GM23248 (cell line): Measurements from ENCODE around the gene HDAC9.

Experiments used
- EZH2 ChIP-seq: fragments of 200-600 bp; sonication (generic); IDR thresholded peaks from 2 replicates; pipeline ENCODE4 v1.6.1; 2018; ENCODE audit warnings: antibody characterized with exemption, mild to moderate bottlenecking; ENCODE audit not compliant: insufficient read depth, poor library complexity, severe bottlenecking
- EZH2phosphoT487 ChIP-seq: fragments of 200-600 bp; sonication (generic); IDR thresholded peaks from 2 replicates; pipeline ENCODE4 v1.6.1; 2018; ENCODE audit warnings: antibody characterized with exemption, moderate library complexity, mild to moderate bottlenecking, low read depth; ENCODE audit not compliant: insufficient read depth

DNA sequence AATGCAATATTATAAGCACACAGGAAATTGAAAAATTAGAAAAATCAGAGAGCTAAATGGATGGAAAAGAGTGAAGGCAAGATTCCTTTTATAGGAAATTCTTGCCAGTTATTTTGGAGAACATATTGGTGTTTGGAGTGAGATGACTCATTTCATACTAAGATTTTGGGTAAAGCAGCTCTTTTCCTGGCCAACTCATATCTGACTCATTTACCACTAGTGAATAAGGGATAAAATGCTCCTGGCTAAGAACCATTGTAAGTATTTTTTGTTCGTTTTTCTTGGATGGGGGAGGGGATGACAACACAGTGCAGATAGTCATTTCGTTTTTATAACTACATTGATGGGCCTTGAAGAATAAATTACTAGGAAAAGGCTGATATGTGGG lies 482.6 kb downstream of the HDAC9 start:
- TF ChIP-seq EZH2 (no peak), EZH2phosphoT487 (no peak)
